ENCODE results near the gene AQP11. TPM values are rescaled to one million over a fixed set of nuclear protein-coding genes. Genes with fewer than 3 reads are reported as not detected.

AQP11 gene
- total RNA-seq, 4 donors from 2014 or later: 0.47 to 1.7 (median 0.93) TPM

- TF ChIP-seq CTCF (IDR thresholded peaks at IDR 0.05): no peak
- no peak for ATAC-seq (ENCODE audit: low FRiP score)
- DNase-seq (ENCODE audit: low spot score): no peak
Measured at GRCh38 chr11:77557553-77557952, 32.2 kb upstream of the AQP11 start.

DNA sequence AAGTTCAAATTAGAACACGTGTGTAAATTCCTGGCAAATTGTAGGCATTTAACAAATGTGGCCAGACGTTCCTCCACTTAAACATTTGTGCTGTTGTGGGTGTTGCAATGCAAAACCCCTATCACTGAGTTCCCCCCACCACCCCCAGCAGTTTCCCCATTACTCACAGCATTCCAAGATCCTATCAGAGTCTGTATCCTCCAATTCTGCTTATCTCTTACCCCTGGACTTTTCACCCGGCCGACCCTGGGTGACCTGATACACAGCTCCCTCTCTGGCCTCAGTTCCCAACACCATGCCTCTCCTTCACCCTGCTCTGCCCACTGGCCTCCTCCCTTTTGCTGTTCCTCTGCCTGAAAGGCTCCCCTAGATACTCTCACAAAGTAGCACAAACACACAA, 31.4 kb upstream of the AQP11 start:
- DNase-seq (ENCODE audit: low spot score): no peak
- TF ChIP-seq CTCF (IDR thresholded peaks at IDR 0.05): no peak
- no peak for ATAC-seq (ENCODE audit: low FRiP score)

DNA sequence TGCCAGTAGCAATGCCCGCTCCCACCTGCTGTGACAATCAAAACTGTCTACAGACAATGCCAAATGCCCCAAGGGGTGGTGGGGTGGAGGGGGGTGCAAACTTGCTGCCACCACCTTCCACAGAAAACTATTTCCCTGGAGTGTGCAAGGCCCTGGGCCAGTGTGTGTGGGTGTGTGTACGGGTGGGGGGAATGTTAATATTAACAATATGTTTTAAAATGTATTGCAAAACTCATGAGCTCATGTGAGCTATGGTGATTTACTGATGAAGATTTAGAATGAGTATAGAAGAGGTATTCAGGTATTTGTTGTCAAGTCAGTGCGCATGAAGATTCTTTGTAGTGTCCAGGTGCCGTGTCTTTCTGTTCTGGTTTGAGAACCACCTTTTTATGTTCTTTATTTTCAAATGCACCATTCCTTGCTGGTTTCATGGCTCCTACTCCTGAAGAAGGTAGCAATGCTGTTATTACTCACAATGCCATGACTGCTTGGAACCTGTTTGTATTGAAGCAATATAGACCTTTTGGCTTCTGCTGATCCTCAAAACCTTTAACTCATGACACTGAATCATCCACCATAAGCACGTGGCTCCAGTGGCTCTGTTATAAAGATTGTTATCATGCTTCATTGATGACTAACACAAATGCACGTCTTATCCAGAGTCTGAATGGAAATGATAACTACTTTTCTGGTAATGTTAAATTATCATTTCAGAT, 29.9 kb upstream of the AQP11 start:
- no peak for TF ChIP-seq CTCF (IDR thresholded peaks at IDR 0.05)
- ATAC-seq (ENCODE audit: low FRiP score) (no peak), DNase-seq (ENCODE audit: low spot score) (no peak)

GRCh38 chr11:77560605-77561004, 29.1 kb upstream of the AQP11 start:
- DNase-seq (ENCODE audit: low spot score) (no peak), ATAC-seq (ENCODE audit: low FRiP score) (no peak)
- no peak for TF ChIP-seq CTCF (IDR thresholded peaks at IDR 0.05)

DNA sequence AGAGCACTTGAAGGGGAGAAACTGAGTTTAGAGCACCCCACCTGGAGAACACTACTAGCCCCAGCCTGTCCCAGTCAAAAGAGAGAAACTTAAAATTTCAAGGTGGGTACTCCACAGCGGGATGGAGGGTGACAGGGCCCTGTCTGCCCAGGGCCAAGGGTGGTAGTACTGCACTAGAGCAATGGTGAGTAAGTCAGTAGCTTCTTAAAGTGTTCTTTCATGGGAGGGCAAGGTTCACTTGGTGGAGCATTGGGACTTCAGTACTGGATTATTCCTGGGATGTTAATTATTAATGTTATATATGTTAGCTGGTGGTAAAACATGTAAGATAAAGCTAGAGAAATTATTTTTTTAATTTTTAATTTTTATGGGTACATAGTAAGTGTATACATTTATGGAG, 28.5 kb upstream of the AQP11 start:
- DNase-seq (ENCODE audit: low spot score) (no peak), ATAC-seq (ENCODE audit: low FRiP score) (no peak)
- no peak for TF ChIP-seq CTCF (IDR thresholded peaks at IDR 0.05)

GRCh38 chr11:77568306-77568705, 21.4 kb upstream of the AQP11 start:
- ATAC-seq (ENCODE audit: low FRiP score): no peak
- no peak for TF ChIP-seq CTCF (IDR thresholded peaks at IDR 0.05)
- no peak for DNase-seq (ENCODE audit: low spot score)

- TF ChIP-seq CTCF (IDR thresholded peaks at IDR 0.05): no peak
- DNase-seq (ENCODE audit: low spot score) (no peak), ATAC-seq (ENCODE audit: low FRiP score) (no peak)
Measured at GRCh38 chr11:77568916-77569675, 20.7 kb upstream of the AQP11 start.
